A673 (cell line): ENCODE data around the gene RALGAPB.

Experiments
- EZH2 ChIP-seq: fragments of 200-600 bp; sonication (generic); IDR thresholded peaks from 2 replicates; pipeline ENCODE4 v1.6.1; 2017; ENCODE audit warnings: borderline replicate concordance, low read depth, mild to moderate bottlenecking, mixed read lengths, antibody characterized with exemption, low read length; ENCODE audit not compliant: poor library complexity, severe bottlenecking
- TF ChIP-seq, protein P1 (sequence below): fragments of 300-800, 200-600 bp; sonication (generic); conservative IDR thresholded peaks from 2 replicates; pipeline ENCODE4 v1.5.1; 2017; ENCODE audit warnings: low read depth, mild to moderate bottlenecking, antibody characterized with exemption, low read length, moderate library complexity, mixed read lengths

- TF ChIP-seq, protein P1, sequence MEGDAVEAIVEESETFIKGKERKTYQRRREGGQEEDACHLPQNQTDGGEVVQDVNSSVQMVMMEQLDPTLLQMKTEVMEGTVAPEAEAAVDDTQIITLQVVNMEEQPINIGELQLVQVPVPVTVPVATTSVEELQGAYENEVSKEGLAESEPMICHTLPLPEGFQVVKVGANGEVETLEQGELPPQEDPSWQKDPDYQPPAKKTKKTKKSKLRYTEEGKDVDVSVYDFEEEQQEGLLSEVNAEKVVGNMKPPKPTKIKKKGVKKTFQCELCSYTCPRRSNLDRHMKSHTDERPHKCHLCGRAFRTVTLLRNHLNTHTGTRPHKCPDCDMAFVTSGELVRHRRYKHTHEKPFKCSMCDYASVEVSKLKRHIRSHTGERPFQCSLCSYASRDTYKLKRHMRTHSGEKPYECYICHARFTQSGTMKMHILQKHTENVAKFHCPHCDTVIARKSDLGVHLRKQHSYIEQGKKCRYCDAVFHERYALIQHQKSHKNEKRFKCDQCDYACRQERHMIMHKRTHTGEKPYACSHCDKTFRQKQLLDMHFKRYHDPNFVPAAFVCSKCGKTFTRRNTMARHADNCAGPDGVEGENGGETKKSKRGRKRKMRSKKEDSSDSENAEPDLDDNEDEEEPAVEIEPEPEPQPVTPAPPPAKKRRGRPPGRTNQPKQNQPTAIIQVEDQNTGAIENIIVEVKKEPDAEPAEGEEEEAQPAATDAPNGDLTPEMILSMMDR, result no peak
- TF ChIP-seq EZH2, result no peak
Observed at GRCh38 chr20:38625896-38626295, 153.3 kb downstream of the RALGAPB start.
